HCT116 (cell line): ENCODE data around the gene SLC30A3. TPM values are rescaled to one million over a fixed set of nuclear protein-coding genes. Genes with fewer than 3 reads are reported as not detected.

Experiments
- CTCF ChIP-seq, 3 experiments: fragments of 200-600 bp in 1 of 3; sonication (generic) in 1 of 3; IDR thresholded peaks in 2 of 3; conservative IDR thresholded peaks in 1 of 3; 2 replicates each; pipeline ENCODE4 v1.5.1; 2012 to 2017; ENCODE audit warnings: low read depth in 2 of 3, low read length in 2 of 3, antibody characterized with exemption in 1 of 3, borderline replicate concordance in 1 of 3, control low read depth in 1 of 3, mild to moderate bottlenecking in 1 of 3, mixed read lengths in 1 of 3, mixed run types in 1 of 3, moderate library complexity in 1 of 3; ENCODE audit not compliant: insufficient read depth in 1 of 3
- EZH2phosphoT487 ChIP-seq: fragments of 200-600 bp; IDR thresholded peaks from 2 replicates; pipeline ENCODE4 v1.6.1; 2018; ENCODE audit warnings: antibody characterized with exemption, borderline replicate concordance
- JUND ChIP-seq: IDR thresholded peaks from 2 replicates; pipeline ENCODE4 v1.6.1; 2012
- POLR2A ChIP-seq: IDR thresholded peaks from 2 replicates; pipeline ENCODE4 v1.7.0; 2011; ENCODE audit warnings: borderline replicate concordance; ENCODE audit not compliant: insufficient read depth, insufficient read length; ENCODE audit errors: extremely low read depth
- RAD21 ChIP-seq: IDR thresholded peaks from 2 replicates; pipeline ENCODE4 v1.6.1; 2012; ENCODE audit warnings: low read depth, mild to moderate bottlenecking
- REST ChIP-seq: IDR thresholded peaks from 2 replicates; pipeline ENCODE4 v1.6.1; 2012; ENCODE audit warnings: low read depth
- SP1 ChIP-seq: IDR thresholded peaks from 2 replicates; pipeline ENCODE4 v1.6.1; 2012; ENCODE audit warnings: low read depth
- total RNA-seq: library from RNA; stranded (reverse); gene quantifications from one replicate; pipeline ENCODE4 v1.2.1, GENCODE V29; 2021; ENCODE audit not compliant: unreplicated experiment

Gene SLC30A3
- total RNA-seq, 1 experiment from 2014 or later: 20.5 TPM

GRCh38 chr2:27203741-27204140 lies 59.1 kb downstream of the SLC30A3 start (continued):
- TF ChIP-seq REST (no peak), EZH2phosphoT487 (no peak), CTCF (IDR thresholded peaks at IDR 0.05 in 2 of 3, conservative IDR thresholded peaks at IDR 0.05 in 1 of 3; ENCODE audit: borderline replicate concordance in 1 of 3, insufficient read depth in 1 of 3, low read depth in 2 of 3, low read length in 2 of 3) (no peak), SP1 (no peak), JUND (no peak), POLR2A (no peak), RAD21 (no peak)
- TF ChIP-seq, all 23 proteins: peak for 0

Other genes with a start within 250 kb of the SLC30A3 start
- 69.8 TPM for gene TMEM214, start 230.1 kb downstream of the SLC30A3 start, total RNA-seq
- 40.0 TPM for gene AGBL5, start 211.4 kb downstream of the SLC30A3 start, total RNA-seq
- gene OST4, start 191.4 kb downstream of the SLC30A3 start, total RNA-seq: 187 TPM
- 0.59 TPM for gene EMILIN1, start 184.4 kb downstream of the SLC30A3 start, total RNA-seq
- 6.7 TPM for gene KHK, start 176.3 kb downstream of the SLC30A3 start, total RNA-seq
- gene CGREF1, start 143.9 kb downstream of the SLC30A3 start, total RNA-seq: 4.0 TPM
- gene ABHD1, start 139.2 kb downstream of the SLC30A3 start, total RNA-seq: not detected
- 54.2 TPM for gene PREB, start 128.4 kb downstream of the SLC30A3 start, total RNA-seq
- gene PRR30, start 123.6 kb downstream of the SLC30A3 start, total RNA-seq: not detected
- not detected for gene TCF23, start 114.0 kb downstream of the SLC30A3 start, total RNA-seq
- gene ATRAID, start 51.0 kb downstream of the SLC30A3 start, total RNA-seq: 93.6 TPM
- gene SLC5A6, start 50.8 kb downstream of the SLC30A3 start, total RNA-seq: 55.4 TPM
- gene CAD, start 45.7 kb downstream of the SLC30A3 start, total RNA-seq: 114 TPM
- gene DNAJC5G, start 12.4 kb upstream of the SLC30A3 start, total RNA-seq: 2.5 TPM
- gene TRIM54, start 19.4 kb upstream of the SLC30A3 start, total RNA-seq: 2.0 TPM
- 8.0 TPM for gene UCN, start 45.4 kb upstream of the SLC30A3 start, total RNA-seq
- gene MPV17, start 60.0 kb upstream of the SLC30A3 start, total RNA-seq: 55.4 TPM
- gene GTF3C2, start 93.7 kb upstream of the SLC30A3 start, total RNA-seq: 88.2 TPM
- gene EIF2B4, start 107.3 kb upstream of the SLC30A3 start, total RNA-seq: 43.8 TPM
- gene SNX17, start 107.6 kb upstream of the SLC30A3 start, total RNA-seq: 90.5 TPM
- gene ZNF513, start 117.7 kb upstream of the SLC30A3 start, total RNA-seq: 12.8 TPM
- gene PPM1G, start 146.5 kb upstream of the SLC30A3 start, total RNA-seq: 140 TPM
- 79.1 TPM for gene NRBP1, start 165.6 kb upstream of the SLC30A3 start, total RNA-seq
- 65.7 TPM for gene KRTCAP3, start 179.3 kb upstream of the SLC30A3 start, total RNA-seq
- gene IFT172, start 226.7 kb upstream of the SLC30A3 start, total RNA-seq: 13.7 TPM
- gene FNDC4, start 232.2 kb upstream of the SLC30A3 start, total RNA-seq: 3.3 TPM
- gene GCKR, start 233.8 kb upstream of the SLC30A3 start, total RNA-seq: not detected